GM12872 (cell line): ENCODE results near the gene SOS1.

ENCODE experiments used
- CTCF ChIP-seq: IDR thresholded peaks from 3 replicates; pipeline ENCODE4 v1.5.1; 2011; ENCODE audit warnings: low read depth, mild to moderate bottlenecking, low read length, moderate library complexity; ENCODE audit not compliant: insufficient read depth

The SOS1 gene

GRCh38 chr2:39154944-39155343 lies 34.1 kb upstream of the SOS1 start:
- no peak for TF ChIP-seq CTCF

- TF ChIP-seq CTCF = no peak
Observed at GRCh38 chr2:39153312-39153711, 32.5 kb upstream of the SOS1 start.

GRCh38 chr2:39152504-39152903 lies 31.7 kb upstream of the SOS1 start:
- no peak for TF ChIP-seq CTCF

GRCh38 chr2:39150890-39151497 lies 30.1 kb upstream of the SOS1 start:
- no peak for TF ChIP-seq CTCF

DNA sequence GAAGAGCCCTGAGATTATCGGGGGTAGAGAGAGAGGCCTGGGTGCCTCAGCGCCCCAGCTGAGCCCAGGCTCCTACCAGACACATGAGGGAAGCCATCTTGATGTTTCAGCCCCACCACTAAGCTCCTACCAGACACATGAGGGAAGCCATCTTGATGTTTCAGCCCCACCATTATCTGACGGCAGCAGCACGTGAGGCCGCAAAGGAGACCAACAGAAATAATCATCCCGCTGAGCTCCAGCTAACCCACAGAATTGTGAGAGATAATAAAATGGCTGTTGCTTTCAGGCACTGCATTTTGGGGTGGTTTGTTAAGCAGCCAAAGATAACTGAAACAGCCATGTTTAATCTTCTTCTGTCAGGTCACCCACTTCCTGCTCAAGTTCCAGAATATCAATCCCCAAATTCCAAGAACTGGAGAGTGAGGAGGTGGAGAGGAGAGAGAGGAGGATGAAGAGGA lies 29.3 kb upstream of the SOS1 start:
- TF ChIP-seq CTCF = no peak

- TF ChIP-seq CTCF = no peak
Observed at GRCh38 chr2:39146630-39147029, 25.8 kb upstream of the SOS1 start.

GRCh38 chr2:39145906-39146421 lies 25.1 kb upstream of the SOS1 start:
- TF ChIP-seq CTCF = no peak
